Vagina (tissue), 2 donors: Measurements from ENCODE around the gene GPR83. TPM values are rescaled to one million over a fixed set of nuclear protein-coding genes. Genes with fewer than 3 reads are reported as not detected.

ENCODE experiments used
- DNase-seq, 2 donors: peaks; one replicate each; pipeline ENCODE4 v3.0.0-alpha.2; 2017; ENCODE audit errors: extremely low spot score in 2 of 2
- H3K27ac ChIP-seq: fragments of 200-600 bp; sonication (generic); one replicate; pipeline ENCODE4 v1.5.1; 2019
- H3K27me3 ChIP-seq: fragments of 200-600 bp; sonication (generic); one replicate; pipeline ENCODE4 v1.5.1; 2019
- H3K36me3 ChIP-seq, 2 donors: fragments of 200-600 bp; sonication (generic); one replicate each; pipeline ENCODE4 v1.5.1; 2017 to 2019
- H3K4me1 ChIP-seq: fragments of 200-600 bp; sonication (generic); one replicate; pipeline ENCODE4 v1.5.1; 2019
- H3K4me3 ChIP-seq, 2 donors: fragments of 200-600 bp; sonication (generic); 1 replicate in 1 of 2; 2 replicates in 1 of 2; pipeline ENCODE4 v1.5.1; 2016 to 2019
- H3K9me3 ChIP-seq: fragments of 200-600 bp; sonication (generic); one replicate; pipeline ENCODE4 v1.5.1; 2019
- POLR2A ChIP-seq, 2 donors: fragments of 450-650 bp; IDR thresholded peaks; one replicate each; pipeline ENCODE4 v1.6.1; 2017; ENCODE audit warnings: antibody characterized with exemption in 2 of 2, mild to moderate bottlenecking in 2 of 2, moderate library complexity in 2 of 2
- POLR2AphosphoS5 ChIP-seq, 2 donors: sonication (generic); formaldehyde crosslinking; IDR thresholded peaks; one replicate each; pipeline ENCODE4 v1.9.0; 2017; ENCODE audit warnings: antibody characterized with exemption in 2 of 2, mild to moderate bottlenecking in 2 of 2, low read depth in 1 of 2; ENCODE audit not compliant: insufficient read depth in 1 of 2
- intact Hi-C: fragments of 100-400 bp; cut with DNase I; formaldehyde crosslinking; loops from one replicate; pipeline ENCODE4 v1.15.1; 2023
- total RNA-seq: library from RNA; depleted of rRNA; stranded (reverse); fragments of >200 nt; gene quantifications from one replicate; pipeline ENCODE4 v1.2.3, GENCODE V29; 2016
- TF ChIP-seq, protein P1 (sequence below), 3 experiments: fragments of 450-650 bp in 2 of 3; fragments of 200-600 bp in 1 of 3; sonication (generic) in 1 of 3; IDR thresholded peaks; one replicate each; pipeline ENCODE4 v1.5.1; 2017 to 2019; ENCODE audit warnings: antibody characterized with exemption in 3 of 3, mild to moderate bottlenecking in 2 of 3, moderate library complexity in 2 of 3

The GPR83 gene
- total RNA-seq, 1 donor from 2014 or later, result not detected

DNA sequence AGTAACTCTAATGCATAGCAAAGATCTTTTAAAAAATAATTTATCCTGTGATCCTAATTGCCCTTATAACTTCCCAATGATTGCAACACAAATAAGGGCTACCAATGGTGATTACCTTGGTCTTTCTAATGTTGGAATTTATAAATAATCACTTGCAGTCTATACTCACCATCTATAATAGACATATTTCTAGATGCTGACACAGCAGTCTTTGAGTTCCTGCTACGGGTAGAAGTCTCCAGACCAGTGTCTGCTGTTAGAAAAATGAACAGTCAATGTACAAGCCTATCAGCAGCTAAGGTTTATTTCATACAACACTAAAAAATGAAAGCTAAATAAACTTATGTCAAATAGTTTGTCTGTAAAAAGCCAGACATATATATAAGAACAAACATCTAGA lies 44.4 kb upstream of the GPR83 start:
- peaks cover 0 to 29% of the 10 kb centered on the region in 2 donors for H3K36me3 ChIP-seq

DNA sequence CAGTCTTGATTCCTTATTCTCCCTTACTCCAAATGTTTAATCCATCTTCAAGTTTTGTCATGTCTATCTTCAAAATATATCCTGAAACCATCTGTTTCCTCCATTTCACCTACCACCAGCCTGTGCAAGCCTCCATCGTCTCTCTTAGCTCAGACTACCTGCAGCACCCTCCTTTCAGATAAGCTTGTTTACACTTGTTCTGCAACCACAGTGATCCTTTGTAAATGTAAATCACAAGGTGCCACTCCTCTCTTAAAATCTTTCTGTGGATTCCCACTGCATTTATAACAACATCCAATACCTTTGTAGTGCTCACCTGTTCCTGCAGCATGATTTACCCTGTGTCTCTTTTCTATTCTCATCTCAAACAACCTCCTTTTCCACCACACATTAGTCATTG lies 31.8 kb upstream of the GPR83 start:
- Histone ChIP-seq H3K36me3 (peaks cover 0 to 41% of the 10 kb centered on the region in 2 donors), H3K9me3 (no peaks in the 10 kb centered on the region), H3K4me3 (no peak overlapping the region), H3K27ac (no peak overlapping the region), H3K27me3 (no peaks in the 10 kb centered on the region), H3K4me1 (no peaks in the 10 kb centered on the region)
- TF ChIP-seq POLR2A (IDR thresholded peaks at IDR 0.05), result no peak
- TF ChIP-seq POLR2AphosphoS5 (IDR thresholded peaks at IDR 0.05; ENCODE audit: insufficient read depth in 1 of 2, low read depth in 1 of 2), result no peak
- TF ChIP-seq, protein P1, sequence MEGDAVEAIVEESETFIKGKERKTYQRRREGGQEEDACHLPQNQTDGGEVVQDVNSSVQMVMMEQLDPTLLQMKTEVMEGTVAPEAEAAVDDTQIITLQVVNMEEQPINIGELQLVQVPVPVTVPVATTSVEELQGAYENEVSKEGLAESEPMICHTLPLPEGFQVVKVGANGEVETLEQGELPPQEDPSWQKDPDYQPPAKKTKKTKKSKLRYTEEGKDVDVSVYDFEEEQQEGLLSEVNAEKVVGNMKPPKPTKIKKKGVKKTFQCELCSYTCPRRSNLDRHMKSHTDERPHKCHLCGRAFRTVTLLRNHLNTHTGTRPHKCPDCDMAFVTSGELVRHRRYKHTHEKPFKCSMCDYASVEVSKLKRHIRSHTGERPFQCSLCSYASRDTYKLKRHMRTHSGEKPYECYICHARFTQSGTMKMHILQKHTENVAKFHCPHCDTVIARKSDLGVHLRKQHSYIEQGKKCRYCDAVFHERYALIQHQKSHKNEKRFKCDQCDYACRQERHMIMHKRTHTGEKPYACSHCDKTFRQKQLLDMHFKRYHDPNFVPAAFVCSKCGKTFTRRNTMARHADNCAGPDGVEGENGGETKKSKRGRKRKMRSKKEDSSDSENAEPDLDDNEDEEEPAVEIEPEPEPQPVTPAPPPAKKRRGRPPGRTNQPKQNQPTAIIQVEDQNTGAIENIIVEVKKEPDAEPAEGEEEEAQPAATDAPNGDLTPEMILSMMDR (IDR thresholded peaks at IDR 0.05), result no peak
- DNase-seq, result no peak
- intact Hi-C loops, result no loop called here

More for the DNA sequence above, 44.4 kb upstream of the GPR83 start:
- intact Hi-C loops, result no loop called here
- Histone ChIP-seq H3K27me3 (no peaks in the 10 kb centered on the region), H3K4me3 (no peak overlapping the region), H3K4me1 (peaks cover 6% of the 10 kb centered on the region), H3K27ac (no peak overlapping the region), H3K9me3 (no peaks in the 10 kb centered on the region)
- TF ChIP-seq POLR2A (IDR thresholded peaks at IDR 0.05), result no peak
- TF ChIP-seq, protein P1 (IDR thresholded peaks at IDR 0.05), result no peak
- TF ChIP-seq POLR2AphosphoS5 (IDR thresholded peaks at IDR 0.05; ENCODE audit: insufficient read depth in 1 of 2, low read depth in 1 of 2), result no peak
- DNase-seq, result no peak

DNA sequence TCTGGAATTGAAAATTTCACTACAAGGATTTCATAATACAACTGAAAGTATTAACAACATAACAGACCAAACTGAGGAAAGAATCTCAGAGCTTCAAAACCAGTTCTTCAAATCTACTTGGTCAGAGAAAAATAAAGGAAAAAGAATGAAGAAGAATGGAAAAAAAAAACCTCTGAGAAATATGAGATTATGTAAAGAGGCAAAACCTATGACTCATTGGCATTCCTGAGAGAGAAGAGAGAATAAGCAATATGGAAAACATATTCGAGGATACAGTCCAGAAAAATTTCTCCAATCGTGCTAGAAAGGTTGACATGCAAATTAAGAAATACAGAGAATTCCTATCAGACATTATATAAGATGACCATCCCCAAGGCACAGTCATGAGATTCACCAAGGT lies 23.4 kb upstream of the GPR83 start:
- no peaks in the 10 kb centered on the region for H3K27me3 ChIP-seq
- no peak overlapping the region for H3K4me3 ChIP-seq
- intact Hi-C loops, result no loop called here
- no peak for TF ChIP-seq POLR2AphosphoS5 (IDR thresholded peaks at IDR 0.05; ENCODE audit: insufficient read depth in 1 of 2, low read depth in 1 of 2)
- TF ChIP-seq POLR2A (IDR thresholded peaks at IDR 0.05), result no peak
- TF ChIP-seq, protein P1 (IDR thresholded peaks at IDR 0.05), result no peak
- peaks cover 0 to 24% of the 10 kb centered on the region in 2 donors for H3K36me3 ChIP-seq
- H3K4me1 ChIP-seq, result no peaks in the 10 kb centered on the region
- H3K27ac ChIP-seq, result no peak overlapping the region
- H3K9me3 ChIP-seq, result no peaks in the 10 kb centered on the region
- DNase-seq, result no peak

DNA sequence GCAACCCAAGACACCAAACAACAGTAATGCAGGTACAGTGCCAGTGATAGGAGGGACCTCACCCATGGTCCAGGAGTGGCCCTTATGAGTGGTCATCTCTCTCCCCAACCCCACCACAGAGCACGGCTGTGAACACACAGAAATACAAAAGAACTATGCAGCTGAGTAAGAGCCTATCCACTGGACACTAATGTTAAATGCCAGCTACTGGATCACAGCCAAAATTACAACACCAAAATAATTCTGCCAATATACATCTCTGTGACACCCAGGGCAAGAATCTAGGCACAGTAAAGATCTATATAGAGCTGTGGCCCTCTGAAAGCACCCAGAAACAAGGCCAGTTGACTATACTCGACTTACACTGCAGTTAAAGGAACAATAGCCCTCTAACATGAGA lies 22.8 kb upstream of the GPR83 start:
- Histone ChIP-seq H3K36me3 (peaks cover 0 to 18% of the 10 kb centered on the region in 2 donors), H3K4me3 (no peak overlapping the region), H3K9me3 (no peaks in the 10 kb centered on the region), H3K27me3 (no peaks in the 10 kb centered on the region), H3K4me1 (no peaks in the 10 kb centered on the region), H3K27ac (no peak overlapping the region)
- DNase-seq, result no peak
- TF ChIP-seq POLR2AphosphoS5 (IDR thresholded peaks at IDR 0.05; ENCODE audit: insufficient read depth in 1 of 2, low read depth in 1 of 2) (no peak), POLR2A (IDR thresholded peaks at IDR 0.05) (no peak)
- TF ChIP-seq, protein P1 (IDR thresholded peaks at IDR 0.05), result no peak
- intact Hi-C loops, result no loop called here

DNA sequence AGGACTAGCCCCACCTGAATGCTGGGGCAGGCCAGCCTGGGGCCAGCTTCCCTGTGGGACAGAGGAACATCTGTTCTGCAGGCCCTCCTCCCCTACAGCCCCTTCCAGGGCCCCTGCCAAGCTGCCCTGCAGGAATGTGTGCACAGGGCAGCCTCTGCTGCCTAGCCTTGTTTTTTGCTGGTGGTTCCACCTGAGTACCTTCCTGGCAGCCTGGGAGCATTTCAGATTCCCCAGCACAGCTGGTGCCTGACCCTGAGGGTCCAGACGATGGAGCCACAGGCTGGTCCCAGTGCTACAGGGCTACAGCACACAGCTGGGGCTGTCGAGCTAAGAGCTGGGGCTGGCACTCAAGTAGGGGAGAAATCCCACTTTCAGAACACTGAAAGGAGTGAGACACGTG lies 22.3 kb upstream of the GPR83 start:
- no peaks in the 10 kb centered on the region for H3K27me3 ChIP-seq
- no peak overlapping the region for H3K27ac ChIP-seq
- no peaks in the 10 kb centered on the region for H3K4me1 ChIP-seq
- no peaks in the 10 kb centered on the region for H3K9me3 ChIP-seq
- peaks cover 0 to 13% of the 10 kb centered on the region in 2 donors for H3K36me3 ChIP-seq
- TF ChIP-seq POLR2AphosphoS5 (IDR thresholded peaks at IDR 0.05; ENCODE audit: insufficient read depth in 1 of 2, low read depth in 1 of 2), result no peak
- no peak for TF ChIP-seq POLR2A (IDR thresholded peaks at IDR 0.05)
- TF ChIP-seq, protein P1 (IDR thresholded peaks at IDR 0.05), result no peak
- no peak overlapping the region for H3K4me3 ChIP-seq
- DNase-seq, result no peak
- intact Hi-C loops, result no loop called here
